PFSK-1 (cell line): ENCODE measurements around the gene SLCO3A1.

Experiments
- FOXP2 ChIP-seq: optimal IDR thresholded peaks from 2 replicates; pipeline ENCODE3; 2011; ENCODE audit warnings: borderline replicate concordance, control low read depth, inconsistent platforms; ENCODE audit not compliant: insufficient read depth; ENCODE audit errors: extremely low read length, extremely low read depth
- POLR2AphosphoS5 ChIP-seq: IDR thresholded peaks from 2 replicates; pipeline ENCODE4 v1.6.1; 2012; ENCODE audit warnings: low read depth, mild to moderate bottlenecking, control low read depth, low read length, moderate library complexity
- REST ChIP-seq, 2 experiments: IDR thresholded peaks; 2 replicates each; pipeline versions ENCODE4 v1.6.1 to v1.8.0; 2011 to 2012; ENCODE audit warnings: low read depth in 2 of 2, low read length in 2 of 2, control low read depth in 1 of 2, inconsistent platforms in 1 of 2, mild to moderate bottlenecking in 1 of 2, moderate library complexity in 1 of 2; ENCODE audit not compliant: insufficient read depth in 1 of 2
- SIN3A ChIP-seq: IDR thresholded peaks from 2 replicates; pipeline ENCODE4 v1.6.1; 2012; ENCODE audit warnings: mild to moderate bottlenecking, low read length, moderate library complexity, borderline replicate concordance; ENCODE audit not compliant: insufficient read depth
- TAF1 ChIP-seq: IDR thresholded peaks from 2 replicates; pipeline ENCODE4 v1.6.1; 2012; ENCODE audit warnings: low read length, control low read depth, borderline replicate concordance; ENCODE audit not compliant: insufficient read depth

SLCO3A1 gene

GRCh38 chr15:92023965-92024364 lies 170.5 kb downstream of the SLCO3A1 start:
- TF ChIP-seq SIN3A (no peak), FOXP2 (no peak), POLR2AphosphoS5 (no peak)

- TF ChIP-seq TAF1 (no peak), SIN3A (no peak), REST (IDR thresholded peaks at IDR 0.05; ENCODE audit: insufficient read depth in 1 of 2, low read depth in 2 of 2, low read length in 2 of 2) (no peak), POLR2AphosphoS5 (no peak), FOXP2 (no peak)
Measured at GRCh38 chr15:92025706-92026270, 172.3 kb downstream of the SLCO3A1 start.

- no peak for TF ChIP-seq POLR2AphosphoS5
- no peak for TF ChIP-seq SIN3A
- no peak for TF ChIP-seq REST (IDR thresholded peaks at IDR 0.05; ENCODE audit: insufficient read depth in 1 of 2, low read depth in 2 of 2, low read length in 2 of 2)
- TF ChIP-seq FOXP2: no peak
- no peak for TF ChIP-seq TAF1
Measured at GRCh38 chr15:92028389-92028724, 174.8 kb downstream of the SLCO3A1 start.

- TF ChIP-seq SIN3A (no peak), REST (IDR thresholded peaks at IDR 0.05; ENCODE audit: insufficient read depth in 1 of 2, low read depth in 2 of 2, low read length in 2 of 2) (no peak), FOXP2 (no peak), POLR2AphosphoS5 (no peak), TAF1 (no peak)
Measured at GRCh38 chr15:92029767-92030166, 176.3 kb downstream of the SLCO3A1 start.

- TF ChIP-seq POLR2AphosphoS5 (no peak), TAF1 (no peak), REST (IDR thresholded peaks at IDR 0.05; ENCODE audit: insufficient read depth in 1 of 2, low read depth in 2 of 2, low read length in 2 of 2) (no peak), FOXP2 (no peak), SIN3A (no peak)
Measured at GRCh38 chr15:92033314-92033713, 179.8 kb downstream of the SLCO3A1 start.
